ENCODE results near the gene NUP188. TPM values are rescaled to one million over a fixed set of nuclear protein-coding genes. Genes with fewer than 3 reads are reported as not detected.

NUP188 gene
- total and polyA plus RNA-seq, 10 of the 15 experiments (the other 5 are each of a cell fraction or from before 2014, with no cell fraction given) = 1.4 to 73.7 (median 48.9) TPM

- no peak for TF ChIP-seq RB1 (IDR thresholded peaks at IDR 0.05; ENCODE audit: borderline replicate concordance)
Observed at GRCh38 chr9:128937310-128938165, 10.0 kb upstream of the NUP188 start (continued).

- RAD21 ChIA-PET (ENCODE audit: unreplicated experiment) = no interaction called here
- H3K4me1 ChIP-seq (ENCODE audit: control insufficient read depth, insufficient read depth, low read length) = no peaks in the 10 kb centered on the region
- H3K9ac ChIP-seq (ENCODE audit: control insufficient read depth, insufficient read depth, low read length) = no peak overlapping the region
- ATAC-seq (no peak), FAIRE-seq (no peak), DNase-seq (ENCODE audit: low read depth, low spot score) (no peak)
- CTCF ChIA-PET = no interaction called here
- no peaks in the 10 kb centered on the region for H3K27me3 ChIP-seq (replicated peaks in 1 of 2; ENCODE audit: control insufficient read depth in 2 of 2, insufficient read depth in 2 of 2, low read length in 1 of 2)
- in situ Hi-C loops (cut with MboI) (no loop called here), intact Hi-C loops (cut with micrococcal nuclease; ENCODE audit: unreplicated experiment) (no loop called here)
- no peaks in the 10 kb centered on the region for H3K9me3 ChIP-seq (replicated peaks; ENCODE audit: control insufficient read depth, insufficient read depth, low read length)
- H3K79me2 ChIP-seq (ENCODE audit: control insufficient read depth, insufficient read depth, low read length) = no peaks in the 10 kb centered on the region
- H2AFZ ChIP-seq (ENCODE audit: control insufficient read depth, low read depth, low read length) = no peak overlapping the region
- H4K20me1 ChIP-seq (ENCODE audit: control insufficient read depth, insufficient read depth) = no peaks in the 10 kb centered on the region
- no peak for TF ChIP-seq TARDBP (IDR thresholded peaks at IDR 0.05; ENCODE audit: borderline replicate concordance)
- TF ChIP-seq YBX1 (IDR thresholded peaks at IDR 0.05) = no peak
- TF ChIP-seq SP1 (IDR thresholded peaks at IDR 0.05; ENCODE audit: low read depth, low read length) = no peak
- no peak for TF ChIP-seq STAT3 (IDR thresholded peaks at IDR 0.05; ENCODE audit: low read depth, low read length)
- no peak for TF ChIP-seq CREB1 (IDR thresholded peaks at IDR 0.05; ENCODE audit: low read depth)
- TF ChIP-seq POLR2AphosphoS5 (IDR thresholded peaks at IDR 0.05; ENCODE audit: low read length) = no peak
- no peak for TF ChIP-seq ZNF622 (IDR thresholded peaks at IDR 0.05)
- TF ChIP-seq MEF2A (IDR thresholded peaks at IDR 0.05; ENCODE audit: insufficient read depth, low read depth, low read length) = no peak
- no peak for TF ChIP-seq CEBPZ (IDR thresholded peaks at IDR 0.05; ENCODE audit: low read depth, low read length)
- no peak for TF ChIP-seq SMAD1 (IDR thresholded peaks at IDR 0.05; ENCODE audit: low read depth, partially characterized antibody)
- TF ChIP-seq EZH2 (IDR thresholded peaks at IDR 0.05; ENCODE audit: borderline replicate concordance, control insufficient read depth, low read depth, low read length) = no peak
- TF ChIP-seq JUNB (IDR thresholded peaks at IDR 0.05) = no peak
- no peak for TF ChIP-seq ZBTB4 (CRISPR knock-in tag; IDR thresholded peaks at IDR 0.05)
- H3K27ac ChIP-seq (ENCODE audit: control insufficient read depth, insufficient read depth) = no peak overlapping the region
- WGBS (ENCODE audit: insufficient coverage, insufficient replicate concordance, low lambda C conversion rate, missing lambda C conversion rate) = 64% methylated on average over 14 of the region's 15 CpGs
- no TSS peak for BruUV-seq (replicated peaks)
- POLR2A ChIA-PET = no interaction called here
- H3K36me3 ChIP-seq (ENCODE audit: control insufficient read depth in 2 of 2, insufficient read depth in 2 of 2, low read length in 1 of 2) = no peaks in the 10 kb centered on the region
- H3K4me3 ChIP-seq = no peak overlapping the region
- H3K4me2 ChIP-seq (ENCODE audit: control insufficient read depth, insufficient read depth) = no peak overlapping the region
- SMC1A ChIA-PET (ENCODE audit: uncharacterized antibody, unreplicated experiment) = no interaction called here
Observed at GRCh38 chr9:128940271-128940921, 7.1 kb upstream of the NUP188 start.

All from GM12878 (cell line).